Parathyroid adenoma (tissue), 2 donors: ENCODE results near the gene LDLRAD2.

Experiments used
- H2AFZ ChIP-seq: fragments of 300-600 bp; sonication (generic); one replicate; pipeline ENCODE4 v1.7.0; 2017; ENCODE audit warnings: antibody characterized with exemption, mild to moderate bottlenecking
- H3K27ac ChIP-seq: fragments of 300-600 bp; sonication (generic); one replicate; pipeline ENCODE4 v1.7.0; 2017
- H3K27me3 ChIP-seq: fragments of 300-600 bp; sonication (generic); one replicate; pipeline ENCODE4 v1.7.0; 2017; ENCODE audit warnings: low read length; ENCODE audit not compliant: control insufficient read depth, insufficient read depth
- H3K36me3 ChIP-seq: fragments of 300-600 bp; sonication (generic); one replicate; pipeline ENCODE4 v1.7.0; 2017; ENCODE audit warnings: low read length; ENCODE audit not compliant: control insufficient read depth, insufficient read depth
- H3K4me1 ChIP-seq: fragments of 300-600 bp; sonication (generic); one replicate; pipeline ENCODE4 v1.7.0; 2017; ENCODE audit warnings: control low read depth
- H3K4me2 ChIP-seq: fragments of 300-600 bp; sonication (generic); one replicate; pipeline ENCODE4 v1.7.0; 2017; ENCODE audit warnings: low read length
- H3K4me3 ChIP-seq: fragments of 300-600 bp; sonication (generic); one replicate; pipeline ENCODE4 v1.7.0; 2017; ENCODE audit warnings: low read depth, low read length
- H3K79me2 ChIP-seq: fragments of 300-600 bp; sonication (generic); one replicate; pipeline ENCODE4 v1.7.0; 2017; ENCODE audit warnings: control low read depth
- H3K9ac ChIP-seq: fragments of 300-600 bp; sonication (generic); one replicate; pipeline ENCODE4 v1.7.0; 2017; ENCODE audit warnings: mild to moderate bottlenecking
- H3K9me3 ChIP-seq: fragments of 300-600 bp; sonication (generic); one replicate; pipeline ENCODE4 v1.7.0; 2017; ENCODE audit warnings: low read length; ENCODE audit not compliant: control insufficient read depth
- TF ChIP-seq, protein P1 (sequence below): fragments of 300-600 bp; sonication (generic); IDR thresholded peaks from one replicate; pipeline ENCODE4 v1.7.0; 2017; ENCODE audit warnings: antibody characterized with exemption, mild to moderate bottlenecking
- donor health status: primary hyperparathyroidism.

The LDLRAD2 gene

DNA sequence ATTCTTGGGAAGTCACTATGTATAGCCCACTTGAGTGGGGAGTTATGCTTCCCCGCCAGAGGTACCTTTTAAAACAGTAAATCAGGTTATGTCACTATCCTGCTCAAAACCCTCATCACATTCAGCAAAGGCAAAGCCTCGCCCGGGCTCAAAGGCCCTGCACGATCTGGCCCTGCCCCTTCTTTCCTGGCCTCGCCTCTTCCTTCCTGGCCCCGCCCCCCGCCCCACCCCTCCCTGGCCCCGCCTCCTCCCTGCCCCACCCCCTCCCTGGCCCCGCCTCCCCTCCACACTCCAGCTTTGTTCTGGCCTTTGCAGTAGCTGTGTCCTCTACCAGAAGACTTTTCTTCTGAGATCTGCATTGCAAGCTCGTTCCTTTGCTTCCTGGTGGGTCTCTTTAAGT, 6.6 kb downstream of the LDLRAD2 start:
- Histone ChIP-seq H2AFZ (no peak overlapping the region), H3K4me1 (no peaks in the 10 kb centered on the region), H3K4me2 (no peak overlapping the region), H3K27me3 (no peaks in the 10 kb centered on the region), H3K27ac (no peak overlapping the region), H3K36me3 (no peaks in the 10 kb centered on the region), H3K79me2 (no peaks in the 10 kb centered on the region), H3K4me3 (no peak overlapping the region), H3K9ac (no peak overlapping the region), H3K9me3 (no peaks in the 10 kb centered on the region)
- TF ChIP-seq, protein P1, sequence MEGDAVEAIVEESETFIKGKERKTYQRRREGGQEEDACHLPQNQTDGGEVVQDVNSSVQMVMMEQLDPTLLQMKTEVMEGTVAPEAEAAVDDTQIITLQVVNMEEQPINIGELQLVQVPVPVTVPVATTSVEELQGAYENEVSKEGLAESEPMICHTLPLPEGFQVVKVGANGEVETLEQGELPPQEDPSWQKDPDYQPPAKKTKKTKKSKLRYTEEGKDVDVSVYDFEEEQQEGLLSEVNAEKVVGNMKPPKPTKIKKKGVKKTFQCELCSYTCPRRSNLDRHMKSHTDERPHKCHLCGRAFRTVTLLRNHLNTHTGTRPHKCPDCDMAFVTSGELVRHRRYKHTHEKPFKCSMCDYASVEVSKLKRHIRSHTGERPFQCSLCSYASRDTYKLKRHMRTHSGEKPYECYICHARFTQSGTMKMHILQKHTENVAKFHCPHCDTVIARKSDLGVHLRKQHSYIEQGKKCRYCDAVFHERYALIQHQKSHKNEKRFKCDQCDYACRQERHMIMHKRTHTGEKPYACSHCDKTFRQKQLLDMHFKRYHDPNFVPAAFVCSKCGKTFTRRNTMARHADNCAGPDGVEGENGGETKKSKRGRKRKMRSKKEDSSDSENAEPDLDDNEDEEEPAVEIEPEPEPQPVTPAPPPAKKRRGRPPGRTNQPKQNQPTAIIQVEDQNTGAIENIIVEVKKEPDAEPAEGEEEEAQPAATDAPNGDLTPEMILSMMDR, result no peak

DNA sequence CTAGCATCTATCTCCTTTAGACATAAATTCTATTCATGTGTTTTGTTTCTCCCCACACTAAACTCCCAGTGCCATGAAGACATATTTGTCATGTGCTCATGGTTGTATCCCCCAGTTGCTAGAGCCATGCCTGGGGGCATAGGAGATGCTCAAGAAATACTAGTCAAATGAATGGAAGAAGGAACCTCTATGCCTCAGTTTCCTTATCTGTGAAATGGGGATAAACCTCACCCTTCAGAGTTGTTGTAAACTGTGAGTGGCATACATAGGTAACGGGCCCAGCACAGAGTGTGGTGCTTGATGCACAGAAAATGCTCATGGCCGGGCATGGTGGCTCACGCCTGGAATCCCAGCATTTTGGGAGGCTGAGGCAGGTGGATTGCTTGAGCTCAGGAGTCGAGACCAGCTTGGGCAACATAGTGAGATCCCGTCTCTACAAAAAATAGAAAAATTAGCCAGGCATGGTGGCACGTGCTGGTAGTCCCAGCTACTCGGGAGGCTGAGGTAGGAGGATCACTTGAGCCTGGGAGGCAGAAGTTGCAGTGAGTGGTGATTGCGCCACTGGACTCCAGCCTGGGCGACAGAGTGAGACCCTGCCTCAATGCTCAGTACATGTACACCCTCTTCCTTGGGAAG, 8.7 kb downstream of the LDLRAD2 start:
- Histone ChIP-seq H3K9me3 (no peaks in the 10 kb centered on the region), H3K4me3 (no peak overlapping the region), H3K27me3 (no peaks in the 10 kb centered on the region), H3K4me1 (no peaks in the 10 kb centered on the region), H3K9ac (no peak overlapping the region), H2AFZ (no peak overlapping the region), H3K27ac (no peak overlapping the region), H3K4me2 (no peak overlapping the region), H3K79me2 (no peaks in the 10 kb centered on the region), H3K36me3 (no peaks in the 10 kb centered on the region)
- TF ChIP-seq, protein P1, result no peak

DNA sequence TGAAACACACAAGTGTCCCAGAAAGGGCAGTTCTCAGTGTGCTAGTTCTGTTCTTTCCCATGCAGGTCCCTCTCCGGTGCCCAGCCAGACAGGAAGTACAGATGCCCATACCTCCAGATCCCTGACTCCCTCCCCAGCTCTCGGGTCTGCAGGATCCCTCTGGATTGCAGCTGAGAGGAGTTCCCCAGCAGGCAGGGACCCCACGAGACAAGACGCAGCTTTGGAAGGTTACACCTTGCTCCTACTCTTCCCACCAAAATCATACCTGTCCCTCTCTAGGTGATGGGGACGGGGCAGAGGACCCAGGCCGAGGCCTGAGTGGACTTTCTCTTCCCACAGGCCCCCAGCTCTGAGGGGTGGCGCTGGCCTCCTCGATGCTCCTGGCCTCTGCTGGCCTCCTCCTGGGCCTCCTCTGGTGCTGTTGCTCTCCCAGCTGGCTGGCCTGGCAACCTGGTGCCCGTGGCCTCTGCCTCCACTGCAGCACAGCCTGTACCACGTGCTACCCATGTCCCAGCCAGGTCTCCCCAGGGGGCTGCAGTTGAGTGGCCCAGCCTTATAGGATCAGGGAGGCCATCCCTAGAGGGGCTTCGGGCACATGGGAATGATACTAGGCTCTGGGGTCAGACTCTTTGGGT, 9.4 kb downstream of the LDLRAD2 start:
- Histone ChIP-seq H2AFZ (no peak overlapping the region), H3K4me1 (no peaks in the 10 kb centered on the region), H3K27ac (no peak overlapping the region), H3K4me2 (no peak overlapping the region), H3K36me3 (no peaks in the 10 kb centered on the region), H3K4me3 (no peak overlapping the region), H3K79me2 (no peaks in the 10 kb centered on the region), H3K9ac (no peak overlapping the region), H3K9me3 (no peaks in the 10 kb centered on the region), H3K27me3 (no peaks in the 10 kb centered on the region)
- TF ChIP-seq, protein P1, result no peak

DNA sequence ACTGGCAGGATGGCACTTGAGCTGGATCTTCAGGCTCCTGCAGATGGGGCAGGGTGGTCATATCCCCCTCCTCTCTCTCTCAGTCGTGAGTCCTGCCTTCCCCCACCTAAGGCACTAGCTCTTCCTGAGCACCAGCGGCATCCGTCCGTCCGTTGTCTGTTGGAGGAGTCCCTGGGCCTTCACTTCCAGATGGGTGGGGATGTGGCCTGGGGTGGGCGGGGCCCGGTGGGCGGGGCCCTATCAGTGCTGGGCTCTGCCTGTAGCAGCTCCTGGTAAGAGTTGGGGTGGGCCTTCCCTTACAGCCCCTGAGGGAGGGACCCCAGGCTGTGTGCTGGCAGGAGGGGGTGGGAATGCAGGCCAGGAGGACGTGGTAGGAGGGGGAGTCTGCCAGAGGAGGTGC, 10.3 kb downstream of the LDLRAD2 start:
- Histone ChIP-seq H3K36me3 (no peaks in the 10 kb centered on the region), H3K4me3 (no peak overlapping the region), H3K9me3 (no peaks in the 10 kb centered on the region), H3K27me3 (no peaks in the 10 kb centered on the region), H3K27ac (no peak overlapping the region), H3K4me2 (no peak overlapping the region), H3K9ac (no peak overlapping the region), H3K79me2 (no peaks in the 10 kb centered on the region), H2AFZ (no peak overlapping the region), H3K4me1 (no peaks in the 10 kb centered on the region)
- TF ChIP-seq, protein P1, result no peak
